ENCODE results near the gene FGR. TPM values are rescaled to one million over a fixed set of nuclear protein-coding genes. Genes with fewer than 3 reads are reported as not detected.

FGR gene
- total RNA-seq = 0.13 and 0.44 TPM in 2 replicates

GRCh38 chr1:27634985-27635367, at the start of gene FGR:
FGR (minus strand) TSS chr1:27635185; CDS start chr1:27623916, 11,269 bp downstream.

GRCh38 chr1:27671964-27672749, 37.2 kb upstream of the FGR start, which contains the start of gene IFI6:
IFI6 (minus strand) TSS chr1:27672192; CDS start chr1:27669314, 2,878 bp downstream.

GRCh38 chr1:27603681-27604578, 31.1 kb downstream of the FGR start, which contains the start of gene AHDC1:
AHDC1 (minus strand) TSS chr1:27604144; CDS start chr1:27552115, 52,029 bp downstream.

Other genes starting within 250 kb of the FGR start
- gene GPR3, start 242.6 kb downstream of the FGR start, total RNA-seq = 2.0 and 2.1 TPM in 2 replicates
- gene WASF2, start 145.0 kb downstream of the FGR start, total RNA-seq = 36.2 and 41.9 TPM in 2 replicates
- 4.7 and 5.6 TPM in 2 replicates for gene AHDC1, start 31.0 kb downstream of the FGR start, total RNA-seq
- 567 and 574 TPM in 2 replicates for gene IFI6, start 37.0 kb upstream of the FGR start, total RNA-seq
- 12.3 and 17.9 TPM in 2 replicates for gene FAM76A, start 90.8 kb upstream of the FGR start, total RNA-seq
- 82.1 and 96.4 TPM in 2 replicates for gene STX12, start 138.0 kb upstream of the FGR start, total RNA-seq
- 40.2 and 48.5 TPM in 2 replicates for gene PPP1R8, start 195.6 kb upstream of the FGR start, total RNA-seq
- gene THEMIS2, start 237.4 kb upstream of the FGR start, total RNA-seq = 13.9 and 18.1 TPM in 2 replicates